Memory B cell (primary cell): ENCODE measurements around the gene CPNE2.

ENCODE experiments used
- ATAC-seq: fragments of 150-1000 bp; cut with Tn5 transposase; 2 replicates; pipeline ENCODE4 v1.10.0; 2021; ENCODE audit warnings: low read depth, mild to moderate bottlenecking, moderate library complexity
- DNase-seq, 2 donors: peaks; one replicate each; pipeline ENCODE4 v3.0.0; 2022; ENCODE audit warnings: low spot score in 2 of 2
- H3K27ac Mint-ChIP-seq: one replicate; pipeline ENCODE4 v1.8.0; 2022; ENCODE audit warnings: mild to moderate bottlenecking, moderate library complexity, mixed read lengths
- H3K27me3 Mint-ChIP-seq: one replicate; pipeline ENCODE4 v1.8.0; 2022; ENCODE audit warnings: mixed read lengths
- H3K36me3 Mint-ChIP-seq: one replicate; pipeline ENCODE4 v1.8.0; 2022; ENCODE audit warnings: mild to moderate bottlenecking, mixed read lengths
- H3K4me1 Mint-ChIP-seq: one replicate; pipeline ENCODE4 v1.8.0; 2022; ENCODE audit warnings: mixed read lengths
- H3K4me3 Mint-ChIP-seq: one replicate; pipeline ENCODE4 v1.8.0; 2022; ENCODE audit warnings: mild to moderate bottlenecking, moderate library complexity, mixed read lengths
- H3K9me3 Mint-ChIP-seq: one replicate; pipeline ENCODE4 v1.8.0; 2022; ENCODE audit warnings: mixed read lengths

Gene CPNE2

DNA sequence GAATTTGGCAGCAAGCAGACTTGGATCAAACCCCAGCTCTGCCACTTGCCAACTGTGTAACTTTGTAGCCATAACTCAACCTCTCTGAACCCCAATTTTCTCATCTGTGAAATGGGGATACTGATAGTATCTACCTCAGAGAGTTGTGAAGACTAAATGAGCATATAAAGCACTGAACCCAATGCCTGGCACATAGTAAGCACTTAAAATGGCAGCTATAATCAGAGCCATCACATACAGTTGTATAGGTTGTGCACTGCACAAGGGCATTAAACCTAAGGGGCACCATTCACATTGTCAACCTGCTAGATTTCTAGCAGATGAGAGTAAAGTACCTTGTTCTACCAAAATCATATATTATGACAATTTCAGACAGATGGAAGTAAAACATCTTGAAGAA is 10.6 kb upstream of the CPNE2 start:
- DNase-seq = no peak
- Mint-ChIP-seq H3K4me1 (peaks cover 7% of the 10 kb centered on the region), H3K9me3 (no peaks in the 10 kb centered on the region), H3K4me3 (no peak overlapping the region), H3K36me3 (peaks cover 10% of the 10 kb centered on the region), H3K27me3 (no peaks in the 10 kb centered on the region), H3K27ac (peak overlapping the region; percentile 45)
- no peak for ATAC-seq

DNA sequence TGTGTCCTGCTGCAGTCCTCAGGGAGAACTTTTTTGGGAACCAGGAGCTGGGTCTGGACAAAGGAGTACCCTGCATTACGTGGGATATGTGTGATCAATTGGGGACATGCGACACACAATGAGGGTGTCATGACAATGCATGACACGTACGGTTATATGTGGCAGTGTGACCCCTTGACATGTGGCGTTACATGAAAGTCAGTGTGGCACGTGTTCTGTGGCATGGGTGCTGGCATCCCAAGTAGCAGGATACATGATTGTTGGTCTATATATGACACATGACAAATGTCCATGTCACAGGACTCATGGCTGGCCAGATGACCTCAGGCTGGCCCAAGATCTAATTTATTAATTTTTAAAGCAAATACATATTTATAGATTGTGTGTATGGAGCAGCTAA is 9.7 kb upstream of the CPNE2 start:
- Mint-ChIP-seq H3K27ac (no peak overlapping the region), H3K4me3 (no peak overlapping the region), H3K36me3 (peaks cover 10% of the 10 kb centered on the region), H3K9me3 (no peaks in the 10 kb centered on the region), H3K27me3 (no peaks in the 10 kb centered on the region), H3K4me1 (peaks cover 9% of the 10 kb centered on the region)
- DNase-seq (no peak), ATAC-seq (no peak)

DNA sequence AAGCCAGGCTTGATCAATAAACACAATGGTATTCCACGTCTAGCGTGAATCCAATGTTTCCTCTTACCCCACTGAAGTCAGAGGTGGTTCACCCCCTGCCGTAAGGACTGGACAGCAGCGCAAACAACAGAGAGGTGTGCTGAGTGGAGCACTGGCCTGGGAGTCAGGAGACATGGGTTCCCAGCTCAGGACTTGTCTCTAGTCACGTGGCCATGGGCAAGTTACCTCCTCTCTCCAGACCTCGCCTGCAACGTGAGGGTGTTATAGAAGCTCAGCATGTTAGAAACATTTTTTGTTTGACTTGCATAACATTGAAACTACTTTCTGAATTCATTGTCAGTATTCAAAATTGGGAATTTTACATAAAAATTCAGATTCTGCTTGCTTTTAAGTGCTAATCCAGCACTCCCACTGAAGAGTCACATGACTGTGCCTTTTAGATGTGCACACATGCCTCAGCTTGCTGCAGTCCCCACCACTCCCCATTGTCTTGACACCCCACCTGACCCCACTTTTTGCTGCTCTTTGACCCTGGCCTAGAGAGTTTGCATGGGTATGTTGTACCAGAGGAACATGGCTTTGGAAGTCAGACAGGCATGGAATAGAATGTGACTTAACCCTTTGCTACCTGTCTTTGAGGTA is 8.8 kb upstream of the CPNE2 start:
- Mint-ChIP-seq H3K27me3 (no peaks in the 10 kb centered on the region), H3K36me3 (peaks cover 9% of the 10 kb centered on the region), H3K27ac (peak overlapping the region; percentile 81), H3K4me1 (peaks cover 9% of the 10 kb centered on the region), H3K9me3 (no peaks in the 10 kb centered on the region), H3K4me3 (no peak overlapping the region)
- peak; percentile 7 for ATAC-seq
- DNase-seq = no peak

DNA sequence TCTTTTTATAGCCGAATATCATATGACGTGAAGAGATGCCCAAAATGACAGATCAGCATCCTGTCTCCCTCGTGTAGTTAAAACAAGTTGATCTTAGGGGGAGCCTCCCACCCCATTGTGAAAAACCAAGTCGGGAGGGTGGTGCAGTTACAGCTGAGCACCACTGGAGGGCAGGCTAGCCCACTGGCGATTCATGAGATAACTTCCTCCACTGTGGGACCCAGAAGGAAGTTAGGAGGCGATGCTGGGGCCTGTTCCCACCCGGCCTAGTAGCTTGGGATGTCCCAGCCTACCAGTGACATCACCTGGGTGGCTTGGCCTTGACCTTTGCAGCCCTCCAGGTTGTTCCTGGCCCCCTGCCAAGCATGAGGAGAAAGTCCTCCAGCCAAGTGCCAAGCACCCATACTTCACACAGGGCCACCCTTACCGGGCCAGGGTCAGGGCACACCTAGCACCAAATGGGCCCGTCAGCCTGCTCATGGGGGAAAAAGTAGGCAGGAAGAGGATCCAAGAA is 8.1 kb upstream of the CPNE2 start:
- Mint-ChIP-seq H3K9me3 (no peaks in the 10 kb centered on the region), H3K36me3 (peaks cover 8% of the 10 kb centered on the region), H3K4me3 (no peak overlapping the region), H3K27ac (peak overlapping the region; percentile 81), H3K4me1 (peaks cover 9% of the 10 kb centered on the region), H3K27me3 (no peaks in the 10 kb centered on the region)
- DNase-seq (peak; percentile 72 to 74), ATAC-seq (peak; percentile 80)

DNA sequence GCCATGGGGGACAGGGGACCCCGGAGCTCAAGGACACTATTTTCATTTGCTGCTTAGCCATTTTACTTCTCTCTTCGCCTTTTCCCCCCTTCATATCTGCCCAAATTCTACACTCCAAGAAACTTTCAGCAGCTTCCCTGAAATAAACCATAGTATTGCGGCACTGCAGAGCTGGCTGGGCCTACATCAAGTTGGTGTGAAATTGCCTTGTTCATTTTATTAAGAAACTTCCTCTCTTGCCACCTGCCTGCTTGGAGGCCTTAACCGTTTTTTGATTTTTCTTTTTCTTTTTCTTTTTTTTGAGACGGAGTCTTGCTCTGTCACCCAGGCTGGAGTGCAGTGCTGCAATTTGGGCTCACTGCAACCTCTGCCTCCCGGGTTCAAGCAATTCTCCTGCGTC is 7.4 kb upstream of the CPNE2 start:
- Mint-ChIP-seq H3K36me3 (peaks cover 6% of the 10 kb centered on the region), H3K9me3 (no peaks in the 10 kb centered on the region), H3K4me1 (peaks cover 9% of the 10 kb centered on the region), H3K4me3 (no peak overlapping the region), H3K27ac (no peak overlapping the region), H3K27me3 (no peaks in the 10 kb centered on the region)
- no peak for DNase-seq
- ATAC-seq = no peak

DNA sequence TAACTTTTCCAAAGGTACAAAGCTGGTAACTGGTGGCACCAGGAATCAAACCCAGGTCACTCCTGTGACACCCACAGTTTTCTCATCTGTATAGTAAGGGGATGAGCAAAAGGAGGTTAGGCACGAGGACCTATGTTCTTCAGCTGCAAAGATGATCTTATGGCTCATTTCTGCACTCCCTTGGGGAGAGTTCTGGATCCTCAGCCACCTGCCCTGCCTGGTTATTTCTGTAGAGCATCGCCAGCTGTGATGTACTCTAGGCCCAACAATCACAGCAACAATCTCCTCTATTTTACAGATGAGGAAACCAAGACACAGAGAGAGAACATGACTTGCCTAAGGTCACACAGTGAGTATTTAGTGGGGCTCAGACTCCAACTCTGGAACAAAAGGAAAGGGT is 5.4 kb upstream of the CPNE2 start:
- H3K4me3 Mint-ChIP-seq = no peak overlapping the region
- H3K27ac Mint-ChIP-seq = no peak overlapping the region

DNA sequence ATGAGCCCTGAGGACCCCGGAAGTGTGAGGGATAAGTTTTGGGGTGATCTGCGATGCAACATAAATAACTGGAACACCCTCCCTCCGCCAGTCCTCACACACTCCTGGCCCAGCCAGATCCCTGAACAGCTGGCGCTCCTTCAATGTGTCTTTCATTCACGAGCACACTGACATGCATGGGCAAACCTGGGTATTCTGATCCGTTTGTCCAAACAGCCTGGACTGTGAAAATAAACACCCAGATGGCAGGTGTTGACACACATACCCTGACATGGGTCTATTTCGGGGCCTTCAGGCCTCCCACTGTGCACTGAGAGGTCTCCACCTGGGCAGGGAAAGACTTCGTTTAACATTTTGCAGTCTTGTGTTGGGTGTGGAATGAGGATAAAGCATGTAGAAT is 3.0 kb upstream of the CPNE2 start:
- no peak overlapping the region for H3K27ac Mint-ChIP-seq
- peaks cover 9% of the 10 kb centered on the region for H3K4me1 Mint-ChIP-seq

More for the DNA sequence above, 5.4 kb upstream of the CPNE2 start:
- Mint-ChIP-seq H3K9me3 (no peaks in the 10 kb centered on the region), H3K27me3 (no peaks in the 10 kb centered on the region), H3K4me1 (peaks cover 13% of the 10 kb centered on the region), H3K36me3 (peaks cover 4% of the 10 kb centered on the region)
- DNase-seq (no peak), ATAC-seq (no peak)

DNA sequence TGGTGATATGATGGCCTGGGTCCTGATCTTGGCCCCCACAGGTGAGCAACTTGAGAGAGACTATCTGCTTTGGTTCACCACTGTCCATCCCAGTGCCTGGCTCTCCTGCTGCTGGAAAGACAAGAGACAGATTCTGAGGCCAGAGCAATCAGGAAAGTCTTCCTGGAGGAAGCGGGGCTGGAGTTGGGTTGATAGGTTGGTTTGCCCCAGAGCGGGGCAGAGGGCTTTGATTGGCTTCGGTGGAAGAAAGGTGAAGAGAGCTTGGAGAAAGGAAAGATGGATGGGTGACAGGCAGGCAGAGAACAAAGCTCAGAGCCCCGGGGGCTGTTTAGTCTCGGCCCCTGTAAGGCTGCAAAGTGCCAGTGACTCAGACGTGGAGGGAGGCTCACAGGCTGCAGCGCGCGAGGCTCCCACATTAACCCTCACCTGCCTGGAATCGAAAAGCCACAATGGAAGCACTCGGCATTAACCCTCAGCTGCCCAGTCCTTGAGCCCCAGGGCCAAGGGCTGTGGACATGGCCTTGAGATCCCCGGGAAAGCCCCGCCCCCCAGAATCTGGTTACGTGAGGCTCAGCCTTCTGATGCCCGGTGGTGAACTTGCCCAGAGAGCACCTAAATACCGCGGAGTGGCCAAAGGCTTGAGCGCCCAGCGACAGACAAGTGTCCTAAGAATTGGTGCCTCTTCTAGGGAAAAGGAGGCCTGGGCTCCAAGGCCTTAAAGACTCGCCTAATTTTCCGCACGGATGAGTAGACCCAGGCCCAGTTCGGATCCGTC is 996 bp upstream of the CPNE2 start:
- H3K9me3 Mint-ChIP-seq = no peaks in the 10 kb centered on the region
- no peaks in the 10 kb centered on the region for H3K36me3 Mint-ChIP-seq
- peak overlapping the region; percentile 70 for H3K4me3 Mint-ChIP-seq
- no peak overlapping the region for H3K27ac Mint-ChIP-seq
- peaks cover 8% of the 10 kb centered on the region for H3K4me1 Mint-ChIP-seq
- DNase-seq (no peak), ATAC-seq (no peak)
- peaks cover 2% of the 10 kb centered on the region for H3K27me3 Mint-ChIP-seq

More for the DNA sequence above, 3.0 kb upstream of the CPNE2 start:
- Mint-ChIP-seq H3K27me3 (no peaks in the 10 kb centered on the region), H3K36me3 (no peaks in the 10 kb centered on the region), H3K4me3 (no peak overlapping the region), H3K9me3 (no peaks in the 10 kb centered on the region)
- DNase-seq (no peak), ATAC-seq (no peak)

DNA sequence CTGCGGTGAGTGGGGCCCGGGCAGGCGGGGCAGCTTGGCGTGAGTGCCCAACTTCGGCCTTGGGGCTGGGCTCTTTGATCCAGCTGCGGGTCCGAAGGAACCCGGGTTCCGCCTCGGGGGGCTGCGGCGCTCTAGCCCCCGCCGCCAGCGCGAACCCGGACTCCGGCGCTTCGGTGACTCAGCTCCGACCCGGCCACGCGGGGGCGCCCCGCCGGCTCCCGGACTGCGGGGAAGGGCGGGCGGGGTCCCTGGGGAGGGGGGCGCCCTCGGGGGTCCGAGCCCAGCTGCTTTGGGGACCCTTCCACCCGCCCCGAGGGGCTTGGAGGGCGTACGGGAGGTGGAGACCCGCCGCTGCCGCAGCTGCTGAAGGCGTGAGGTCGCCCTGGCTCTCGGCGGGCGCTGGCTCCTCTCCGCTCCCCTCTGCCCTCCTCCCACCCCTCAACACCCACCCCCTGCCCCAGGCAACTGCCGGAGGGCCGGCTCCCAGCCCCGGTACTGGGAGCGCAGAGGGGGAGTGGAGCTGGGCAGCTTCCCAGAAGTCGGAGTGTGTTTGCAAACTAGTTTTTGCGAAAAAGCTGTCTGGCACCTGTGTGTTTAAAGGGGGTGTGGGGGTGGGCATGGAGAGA is 516 bp downstream of the CPNE2 start:
- peak overlapping the region; percentile 50 for H3K27ac Mint-ChIP-seq

DNA sequence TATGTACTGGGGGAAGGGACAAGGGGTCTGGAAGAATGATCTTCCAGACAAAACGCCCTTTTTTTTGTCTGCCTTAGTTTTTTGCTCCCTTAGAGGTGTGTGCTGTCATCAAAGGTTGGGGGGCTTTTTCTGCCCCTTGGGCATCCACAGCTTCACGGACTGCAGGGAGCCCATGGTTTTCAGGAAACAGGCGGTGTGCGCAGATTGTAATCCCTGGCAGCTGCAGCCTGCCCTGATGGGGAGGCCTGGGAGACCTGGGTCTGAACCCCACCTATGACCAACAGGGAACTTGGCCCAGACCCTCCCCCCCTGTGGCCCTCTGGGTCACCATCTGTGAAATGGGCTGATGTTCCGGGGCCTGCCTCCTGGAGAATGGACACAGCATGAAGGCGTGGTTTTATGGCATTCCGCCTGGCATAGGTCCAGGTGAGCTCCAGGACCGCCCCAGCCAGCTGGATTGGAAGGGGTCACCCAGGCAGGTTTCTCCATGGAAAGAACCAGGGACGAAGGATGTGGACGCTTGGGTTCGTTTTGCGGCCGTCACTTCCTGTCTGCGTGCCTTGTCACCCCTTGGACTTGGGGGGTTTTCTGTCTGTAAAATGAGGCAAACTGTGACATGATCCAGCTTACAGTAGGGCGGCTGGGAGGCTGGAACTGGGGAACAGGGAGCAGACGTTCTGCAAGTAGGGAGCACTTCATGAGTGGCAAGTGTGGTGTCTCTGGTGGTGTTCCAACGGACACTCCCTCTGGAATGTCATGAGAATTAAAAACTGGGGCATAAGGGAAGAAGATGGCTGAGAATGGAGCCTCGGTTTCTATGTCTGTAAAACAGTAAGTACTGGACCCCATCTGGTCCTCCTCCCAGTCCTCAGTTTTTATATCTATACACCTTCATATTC is 1.5 kb downstream of the CPNE2 start:
- Mint-ChIP-seq H3K4me1 (peaks cover 9% of the 10 kb centered on the region), H3K27ac (peak overlapping the region; percentile 50), H3K27me3 (peaks cover 7% of the 10 kb centered on the region), H3K36me3 (no peaks in the 10 kb centered on the region), H3K9me3 (no peaks in the 10 kb centered on the region), H3K4me3 (peak overlapping the region; percentile 86)
- no peak for DNase-seq
- ATAC-seq = no peak

More for the DNA sequence above, 516 bp downstream of the CPNE2 start:
- peak; percentile 71 for ATAC-seq
- Mint-ChIP-seq H3K9me3 (no peaks in the 10 kb centered on the region), H3K36me3 (no peaks in the 10 kb centered on the region), H3K27me3 (peaks cover 5% of the 10 kb centered on the region), H3K4me1 (peaks cover 6% of the 10 kb centered on the region), H3K4me3 (peak overlapping the region; percentile 86)
- peak; percentile 50 to 72 for DNase-seq

DNA sequence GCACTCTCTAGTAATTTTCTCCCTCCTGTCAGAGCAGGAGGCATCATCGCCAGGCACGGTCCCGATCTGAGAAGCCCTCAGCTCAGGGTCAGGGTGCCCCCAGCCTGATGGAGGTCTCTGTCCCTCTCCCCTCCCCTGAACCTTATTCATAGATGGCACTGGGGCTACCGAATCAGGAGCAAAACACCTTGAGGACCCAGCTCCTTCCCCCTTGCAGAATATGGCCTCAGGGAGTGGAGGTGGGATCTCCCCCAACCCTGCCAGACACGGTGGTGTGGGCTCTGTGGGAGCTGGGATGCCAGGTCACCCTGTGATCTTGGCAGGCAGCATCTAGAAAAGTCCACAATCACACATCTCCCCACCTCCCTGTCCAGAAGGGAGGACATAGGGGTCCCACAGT is 2.5 kb downstream of the CPNE2 start:
- no peak for ATAC-seq
- Mint-ChIP-seq H3K4me3 (no peak overlapping the region), H3K27me3 (peaks cover 7% of the 10 kb centered on the region), H3K4me1 (peaks cover 9% of the 10 kb centered on the region), H3K36me3 (no peaks in the 10 kb centered on the region), H3K9me3 (no peaks in the 10 kb centered on the region), H3K27ac (no peak overlapping the region)
- DNase-seq = no peak

DNA sequence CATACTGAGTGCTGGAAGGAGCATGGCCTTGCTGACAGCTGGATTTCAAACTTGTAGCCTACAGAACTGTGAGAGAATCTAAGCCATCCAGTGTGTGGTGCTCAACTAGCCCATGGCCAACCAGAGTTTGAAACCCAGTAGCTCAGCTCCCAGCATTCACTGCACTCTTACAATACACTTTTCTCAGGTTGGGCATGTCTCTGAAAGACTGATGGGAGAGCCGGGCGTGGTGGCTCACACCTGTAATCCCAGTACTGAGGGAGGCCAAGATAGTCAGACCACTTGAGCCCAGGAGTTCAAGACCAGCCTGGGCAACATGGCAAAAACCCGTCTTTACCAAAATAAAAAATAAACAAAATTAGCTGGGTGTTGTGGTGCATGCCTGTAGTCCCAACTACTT is 3.8 kb downstream of the CPNE2 start:
- DNase-seq (no peak), ATAC-seq (no peak)
- Mint-ChIP-seq H3K4me3 (no peak overlapping the region), H3K27me3 (peaks cover 7% of the 10 kb centered on the region), H3K9me3 (no peaks in the 10 kb centered on the region), H3K27ac (no peak overlapping the region), H3K36me3 (no peaks in the 10 kb centered on the region), H3K4me1 (peaks cover 6% of the 10 kb centered on the region)

DNA sequence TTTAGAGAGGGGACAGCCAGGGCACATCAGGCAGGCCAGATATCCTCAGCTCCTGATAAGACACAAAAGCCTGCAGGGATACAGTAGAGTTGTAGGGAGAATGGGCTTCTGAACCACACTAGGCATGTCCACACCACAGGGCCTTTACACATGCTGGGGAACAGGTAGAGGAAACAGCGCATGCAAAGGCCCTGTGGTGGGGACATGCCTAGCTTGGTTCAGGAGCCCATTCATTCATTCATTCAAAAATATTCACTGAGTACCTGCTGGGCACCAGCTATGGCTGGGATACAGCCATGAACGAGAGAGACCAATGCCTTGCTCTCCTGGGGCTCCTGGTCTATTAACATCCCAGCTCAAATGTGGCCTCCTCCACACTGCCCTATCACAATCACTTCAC is 4.4 kb downstream of the CPNE2 start:
- DNase-seq (no peak), ATAC-seq (no peak)
- H3K27ac Mint-ChIP-seq = no peak overlapping the region
- no peaks in the 10 kb centered on the region for H3K36me3 Mint-ChIP-seq
- no peaks in the 10 kb centered on the region for H3K9me3 Mint-ChIP-seq
- peaks cover 7% of the 10 kb centered on the region for H3K27me3 Mint-ChIP-seq
- H3K4me3 Mint-ChIP-seq = no peak overlapping the region
- H3K4me1 Mint-ChIP-seq = peaks cover 5% of the 10 kb centered on the region
